ENCODE results near the gene ANKRD34B. TPM values are rescaled to one million over a fixed set of nuclear protein-coding genes. Genes with fewer than 3 reads are reported as not detected.

The ANKRD34B gene
- total RNA-seq, 1 experiment from 2014 or later, result 1.6 TPM

GRCh38 chr5:80591352-80591751 is 21.3 kb upstream of the ANKRD34B start (continued):
- TF ChIP-seq NR2C2 (CRISPR knock-in tag; IDR thresholded peaks at IDR 0.05), result no peak
- no peak for TF ChIP-seq ZBTB43 (CRISPR knock-in tag; IDR thresholded peaks at IDR 0.05)
- TF ChIP-seq ELF4 (CRISPR knock-in tag; IDR thresholded peaks at IDR 0.05; ENCODE audit: low read depth), result no peak

- CTCF ChIA-PET, result no interaction called here
- no peaks in the 10 kb centered on the region for H3K9me3 Mint-ChIP-seq
- TF ChIP-seq ZNF121 (CRISPR knock-in tag; IDR thresholded peaks at IDR 0.05) (no peak), NFATC4 (CRISPR knock-in tag; IDR thresholded peaks at IDR 0.05) (no peak), ZNF396 (CRISPR knock-in tag; IDR thresholded peaks at IDR 0.05; ENCODE audit: borderline replicate concordance) (no peak), ARID4B (CRISPR knock-in tag; IDR thresholded peaks at IDR 0.05; ENCODE audit: borderline replicate concordance) (no peak), FOXP1 (CRISPR knock-in tag; IDR thresholded peaks at IDR 0.05; ENCODE audit: borderline replicate concordance) (no peak), TEAD1 (CRISPR knock-in tag; IDR thresholded peaks at IDR 0.05) (no peak), ZNF219 (CRISPR knock-in tag; IDR thresholded peaks at IDR 0.05; ENCODE audit: borderline replicate concordance) (no peak), MLX (CRISPR knock-in tag; IDR thresholded peaks at IDR 0.05) (no peak), ZNF232 (CRISPR knock-in tag; IDR thresholded peaks at IDR 0.05) (no peak), ETV6 (CRISPR knock-in tag; IDR thresholded peaks at IDR 0.05) (no peak), ZBTB21 (CRISPR knock-in tag; IDR thresholded peaks at IDR 0.05; ENCODE audit: borderline replicate concordance) (no peak), ELF4 (CRISPR knock-in tag; IDR thresholded peaks at IDR 0.05; ENCODE audit: low read depth) (no peak), JAZF1 (CRISPR knock-in tag; IDR thresholded peaks at IDR 0.05) (no peak), E2F5 (CRISPR knock-in tag; IDR thresholded peaks at IDR 0.05) (no peak), SMAD3 (CRISPR knock-in tag; IDR thresholded peaks at IDR 0.05; ENCODE audit: borderline replicate concordance) (no peak), ERG (CRISPR knock-in tag; IDR thresholded peaks at IDR 0.05) (no peak), USF2 (CRISPR knock-in tag; IDR thresholded peaks at IDR 0.05) (no peak), NR1H2 (CRISPR knock-in tag; IDR thresholded peaks at IDR 0.05) (no peak)
- H3K27ac Mint-ChIP-seq, result no peak overlapping the region
- no peak overlapping the region for H3K4me3 Mint-ChIP-seq
- DNase-seq (ENCODE audit: low spot score) (no peak), ATAC-seq (no peak)
- no peaks in the 10 kb centered on the region for H3K27me3 Mint-ChIP-seq (ENCODE audit: low read depth)
- H3K36me3 Mint-ChIP-seq, result no peaks in the 10 kb centered on the region
- peaks cover 8% of the 10 kb centered on the region for H3K4me1 Mint-ChIP-seq
- POLR2A ChIA-PET, result no interaction called here
These were observed 20.7 kb upstream of the ANKRD34B start for GRCh38 chr5:80590766-80591165.

All from WTC11 (cell line).